Parathyroid adenoma (tissue), 2 donors: Measurements from ENCODE around the gene RALGAPB.

Source experiments
- H2AFZ ChIP-seq: fragments of 300-600 bp; sonication (generic); one replicate; pipeline ENCODE4 v1.7.0; 2017; ENCODE audit warnings: antibody characterized with exemption, mild to moderate bottlenecking
- H3K27ac ChIP-seq: fragments of 300-600 bp; sonication (generic); one replicate; pipeline ENCODE4 v1.7.0; 2017
- H3K27me3 ChIP-seq: fragments of 300-600 bp; sonication (generic); one replicate; pipeline ENCODE4 v1.7.0; 2017; ENCODE audit warnings: low read length; ENCODE audit not compliant: control insufficient read depth, insufficient read depth
- H3K36me3 ChIP-seq: fragments of 300-600 bp; sonication (generic); one replicate; pipeline ENCODE4 v1.7.0; 2017; ENCODE audit warnings: low read length; ENCODE audit not compliant: control insufficient read depth, insufficient read depth
- H3K4me1 ChIP-seq: fragments of 300-600 bp; sonication (generic); one replicate; pipeline ENCODE4 v1.7.0; 2017; ENCODE audit warnings: control low read depth
- H3K4me2 ChIP-seq: fragments of 300-600 bp; sonication (generic); one replicate; pipeline ENCODE4 v1.7.0; 2017; ENCODE audit warnings: low read length
- H3K4me3 ChIP-seq: fragments of 300-600 bp; sonication (generic); one replicate; pipeline ENCODE4 v1.7.0; 2017; ENCODE audit warnings: low read depth, low read length
- H3K79me2 ChIP-seq: fragments of 300-600 bp; sonication (generic); one replicate; pipeline ENCODE4 v1.7.0; 2017; ENCODE audit warnings: control low read depth
- H3K9ac ChIP-seq: fragments of 300-600 bp; sonication (generic); one replicate; pipeline ENCODE4 v1.7.0; 2017; ENCODE audit warnings: mild to moderate bottlenecking
- H3K9me3 ChIP-seq: fragments of 300-600 bp; sonication (generic); one replicate; pipeline ENCODE4 v1.7.0; 2017; ENCODE audit warnings: low read length; ENCODE audit not compliant: control insufficient read depth
- TF ChIP-seq, protein P1 (sequence below): fragments of 300-600 bp; sonication (generic); IDR thresholded peaks from one replicate; pipeline ENCODE4 v1.7.0; 2017; ENCODE audit warnings: antibody characterized with exemption, mild to moderate bottlenecking
- donor health status: primary hyperparathyroidism.

RALGAPB gene

DNA sequence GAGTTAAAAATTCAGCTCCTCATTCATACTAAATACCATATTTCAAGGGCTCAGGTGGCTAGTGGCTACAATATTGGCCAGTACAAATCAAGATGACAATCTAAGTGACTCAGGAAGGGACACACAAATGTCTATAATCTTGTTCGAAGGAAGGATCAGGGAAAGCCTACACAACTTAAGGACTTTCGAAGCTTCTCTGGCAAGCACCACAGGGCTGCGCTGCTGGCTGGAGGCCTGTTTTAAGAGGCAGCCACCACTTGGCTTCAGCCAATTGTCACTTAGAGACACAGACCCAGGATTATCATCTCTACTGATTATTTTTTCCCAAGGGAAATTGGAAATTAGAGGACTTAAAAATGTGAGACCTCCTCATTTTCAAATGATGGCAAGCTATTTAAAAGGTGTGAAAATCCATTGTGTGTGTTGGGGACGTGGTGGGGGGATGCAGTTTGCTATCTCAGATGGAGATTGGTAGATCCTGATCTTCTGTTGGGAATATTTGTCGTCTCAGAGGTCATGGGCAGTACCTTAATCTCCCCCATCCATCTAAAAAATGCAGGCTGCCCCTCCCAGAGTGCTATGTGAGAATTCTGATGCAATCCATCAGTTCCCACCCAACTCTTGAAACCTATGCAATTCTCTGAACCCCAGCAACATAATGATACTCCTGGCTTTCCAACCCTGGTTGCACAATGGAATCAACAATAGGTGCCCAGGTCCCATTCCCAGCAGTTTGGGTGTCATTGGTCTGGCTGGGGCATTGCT is 140.3 kb downstream of the RALGAPB start:
- Histone ChIP-seq H3K9me3 (no peaks in the 10 kb centered on the region), H3K4me1 (no peaks in the 10 kb centered on the region), H3K4me3 (no peak overlapping the region), H3K4me2 (no peak overlapping the region), H3K27ac (no peak overlapping the region), H3K36me3 (no peaks in the 10 kb centered on the region), H3K27me3 (no peaks in the 10 kb centered on the region), H3K9ac (no peak overlapping the region), H3K79me2 (no peaks in the 10 kb centered on the region), H2AFZ (no peak overlapping the region)
- TF ChIP-seq, protein P1, sequence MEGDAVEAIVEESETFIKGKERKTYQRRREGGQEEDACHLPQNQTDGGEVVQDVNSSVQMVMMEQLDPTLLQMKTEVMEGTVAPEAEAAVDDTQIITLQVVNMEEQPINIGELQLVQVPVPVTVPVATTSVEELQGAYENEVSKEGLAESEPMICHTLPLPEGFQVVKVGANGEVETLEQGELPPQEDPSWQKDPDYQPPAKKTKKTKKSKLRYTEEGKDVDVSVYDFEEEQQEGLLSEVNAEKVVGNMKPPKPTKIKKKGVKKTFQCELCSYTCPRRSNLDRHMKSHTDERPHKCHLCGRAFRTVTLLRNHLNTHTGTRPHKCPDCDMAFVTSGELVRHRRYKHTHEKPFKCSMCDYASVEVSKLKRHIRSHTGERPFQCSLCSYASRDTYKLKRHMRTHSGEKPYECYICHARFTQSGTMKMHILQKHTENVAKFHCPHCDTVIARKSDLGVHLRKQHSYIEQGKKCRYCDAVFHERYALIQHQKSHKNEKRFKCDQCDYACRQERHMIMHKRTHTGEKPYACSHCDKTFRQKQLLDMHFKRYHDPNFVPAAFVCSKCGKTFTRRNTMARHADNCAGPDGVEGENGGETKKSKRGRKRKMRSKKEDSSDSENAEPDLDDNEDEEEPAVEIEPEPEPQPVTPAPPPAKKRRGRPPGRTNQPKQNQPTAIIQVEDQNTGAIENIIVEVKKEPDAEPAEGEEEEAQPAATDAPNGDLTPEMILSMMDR = no peak

DNA sequence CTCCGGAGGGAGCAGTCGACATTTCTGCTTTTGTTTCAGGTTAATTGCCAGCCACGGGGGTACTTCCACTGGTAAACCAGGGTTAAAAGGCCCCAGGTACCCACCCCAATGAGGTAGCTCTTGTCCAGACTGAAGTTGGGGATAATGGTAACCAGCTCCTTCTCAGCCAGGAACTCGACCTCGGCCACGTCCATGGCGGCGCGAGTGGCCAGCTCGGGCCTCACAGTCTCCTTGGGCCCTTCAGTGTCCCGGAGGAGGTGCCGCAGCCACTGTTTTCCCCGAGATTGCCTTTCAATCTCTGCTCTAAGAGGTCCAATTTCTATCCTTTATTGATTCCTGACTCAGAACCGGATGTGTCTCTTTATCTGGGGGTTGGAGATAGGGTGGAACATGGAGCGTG is 142.6 kb downstream of the RALGAPB start:
- no peak overlapping the region for H2AFZ ChIP-seq
- no peak overlapping the region for H3K4me2 ChIP-seq
- H3K9ac ChIP-seq = no peak overlapping the region
- H3K4me3 ChIP-seq = no peak overlapping the region
- no peaks in the 10 kb centered on the region for H3K4me1 ChIP-seq
- no peaks in the 10 kb centered on the region for H3K79me2 ChIP-seq
- H3K27me3 ChIP-seq = no peaks in the 10 kb centered on the region
- H3K9me3 ChIP-seq = no peaks in the 10 kb centered on the region
- TF ChIP-seq, protein P1 = no peak
- no peak overlapping the region for H3K27ac ChIP-seq
- H3K36me3 ChIP-seq = no peaks in the 10 kb centered on the region

DNA sequence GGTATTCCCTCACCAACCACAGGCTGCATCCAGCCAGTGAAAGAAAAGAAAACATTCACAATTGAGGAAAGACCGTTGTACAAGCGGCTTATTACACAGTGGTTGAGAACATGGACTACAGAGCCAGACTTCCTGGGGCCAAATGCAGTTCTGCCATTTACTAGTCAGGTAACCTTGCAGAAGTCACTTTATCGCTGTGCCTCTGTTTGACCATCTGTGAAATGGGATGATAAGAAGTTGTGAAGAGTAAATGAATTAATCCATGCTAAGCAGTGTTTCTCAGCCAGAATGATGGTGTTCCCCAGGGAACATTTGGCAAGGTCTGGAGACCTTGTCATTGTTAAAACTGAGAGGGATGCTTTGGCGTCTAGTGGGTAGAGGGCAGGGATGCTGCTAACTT is 143.8 kb downstream of the RALGAPB start:
- H3K4me2 ChIP-seq = no peak overlapping the region
- H3K9ac ChIP-seq = no peak overlapping the region
- H2AFZ ChIP-seq = no peak overlapping the region
- no peaks in the 10 kb centered on the region for H3K9me3 ChIP-seq
- H3K36me3 ChIP-seq = no peaks in the 10 kb centered on the region
- no peak overlapping the region for H3K27ac ChIP-seq
- H3K4me1 ChIP-seq = no peaks in the 10 kb centered on the region
- H3K27me3 ChIP-seq = no peaks in the 10 kb centered on the region
- TF ChIP-seq, protein P1 = no peak
- no peak overlapping the region for H3K4me3 ChIP-seq
- H3K79me2 ChIP-seq = no peaks in the 10 kb centered on the region

DNA sequence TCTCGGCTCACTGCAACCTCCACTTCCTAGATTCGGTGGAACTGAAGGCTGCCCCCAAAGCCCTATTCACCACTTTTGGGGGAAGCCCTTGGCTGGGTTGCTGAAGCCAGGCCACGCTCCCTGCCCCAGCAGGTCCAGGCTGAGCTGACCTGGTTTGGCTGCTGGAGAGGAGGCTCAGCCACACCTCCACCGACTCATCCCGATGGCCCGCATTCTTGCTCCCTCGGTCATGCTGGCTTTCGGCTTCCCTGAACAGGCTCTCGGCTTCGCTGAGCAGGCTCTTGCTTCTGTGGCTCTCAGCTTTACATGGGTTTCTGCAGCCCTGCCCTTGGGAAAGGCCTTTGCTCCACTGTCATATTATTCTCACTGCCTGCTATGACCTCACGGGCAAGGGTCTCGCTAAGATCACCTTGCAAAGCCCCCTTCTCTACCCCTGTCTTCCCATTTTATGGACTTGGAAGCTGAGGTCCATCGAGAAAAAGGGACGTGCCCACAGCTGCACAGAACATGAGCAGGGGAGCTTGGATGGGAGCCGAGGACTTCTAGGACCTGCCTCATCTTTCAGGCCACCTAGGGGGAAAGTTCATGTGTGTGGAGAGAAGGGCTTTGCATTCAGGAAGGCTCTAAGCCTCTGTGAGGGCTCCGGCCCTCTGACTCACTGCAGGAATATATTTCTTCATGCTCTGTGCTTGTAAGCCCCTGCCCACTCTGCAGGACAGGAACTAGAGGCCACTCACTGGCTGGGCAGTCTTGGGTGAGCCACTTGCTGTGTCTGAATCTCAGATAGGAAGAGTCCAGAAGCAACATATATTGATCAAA is 144.6 kb downstream of the RALGAPB start:
- Histone ChIP-seq H3K4me3 (no peak overlapping the region), H3K9me3 (no peaks in the 10 kb centered on the region), H3K9ac (no peak overlapping the region), H3K4me1 (no peaks in the 10 kb centered on the region), H2AFZ (no peak overlapping the region), H3K27ac (no peak overlapping the region), H3K79me2 (no peaks in the 10 kb centered on the region), H3K36me3 (no peaks in the 10 kb centered on the region), H3K4me2 (no peak overlapping the region), H3K27me3 (no peaks in the 10 kb centered on the region)
- TF ChIP-seq, protein P1 = no peak
